HG03066 (cell line): ENCODE data around the gene GATA3.

Experiments used
- ATAC-seq: cut with Tn5 transposase; IDR thresholded peaks from one replicate; pipeline ENCODE4 v1.9.1; 2021; ENCODE audit warnings: low read depth; ENCODE audit not compliant: unreplicated experiment

GATA3 gene

DNA sequence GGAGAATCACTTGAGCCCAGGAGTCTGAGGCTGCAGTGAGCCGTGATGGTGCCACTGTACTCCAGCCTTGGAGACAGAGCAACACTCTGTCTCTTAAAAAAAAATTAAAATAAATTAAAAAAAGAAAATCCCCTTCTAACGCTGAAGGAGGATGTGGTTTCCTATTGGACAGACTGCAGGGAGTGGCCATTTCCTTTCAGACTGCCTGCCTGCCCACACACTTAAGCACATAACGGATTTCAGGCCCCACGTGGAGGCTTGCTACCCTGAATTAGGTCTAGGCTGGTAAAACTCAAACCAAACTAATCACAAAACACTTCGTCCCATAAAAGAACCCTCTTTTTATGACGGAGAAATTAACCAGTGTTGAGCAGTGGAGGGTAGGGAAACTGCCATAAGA, 34.0 kb downstream of the GATA3 start:
- no peak for ATAC-seq

DNA sequence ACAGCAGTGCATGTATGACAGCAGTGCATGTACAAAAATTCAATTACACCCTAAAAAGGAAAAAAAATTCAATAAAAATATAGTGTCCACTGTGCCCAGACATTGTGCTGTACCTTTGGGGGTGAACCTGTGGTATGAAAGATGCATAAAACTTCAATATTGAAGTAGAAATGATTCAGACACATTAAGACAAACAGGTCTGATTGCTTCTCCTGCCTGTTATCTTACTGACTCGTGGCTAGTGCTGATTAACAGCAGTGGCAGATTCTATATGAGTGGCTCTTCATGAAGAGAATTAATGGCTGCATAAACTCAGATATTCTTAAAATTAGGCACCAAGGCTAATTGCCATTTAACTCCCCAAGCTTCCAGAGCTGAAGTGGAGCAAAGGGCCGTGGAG, 37.9 kb downstream of the GATA3 start:
- ATAC-seq = no peak

DNA sequence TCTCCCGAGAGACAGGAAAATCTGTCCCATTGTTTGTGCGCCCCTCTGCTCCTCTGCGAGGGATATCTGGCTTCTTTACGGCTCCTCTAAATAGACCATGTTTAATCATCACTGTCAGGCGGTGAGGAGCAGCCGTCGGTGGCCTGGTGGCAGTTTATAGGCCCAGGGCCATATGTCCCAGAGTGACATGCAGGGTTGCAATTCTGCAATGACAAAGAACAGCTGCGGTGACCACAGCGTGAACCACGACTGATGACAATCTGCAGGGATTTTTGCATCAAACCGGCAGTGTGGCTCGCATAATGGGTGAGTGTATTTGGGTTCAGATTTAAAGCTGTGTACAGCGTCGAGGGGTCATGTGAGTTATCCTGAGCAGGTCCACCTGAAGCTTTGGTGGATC, 41.5 kb downstream of the GATA3 start:
- ATAC-seq = no peak

DNA sequence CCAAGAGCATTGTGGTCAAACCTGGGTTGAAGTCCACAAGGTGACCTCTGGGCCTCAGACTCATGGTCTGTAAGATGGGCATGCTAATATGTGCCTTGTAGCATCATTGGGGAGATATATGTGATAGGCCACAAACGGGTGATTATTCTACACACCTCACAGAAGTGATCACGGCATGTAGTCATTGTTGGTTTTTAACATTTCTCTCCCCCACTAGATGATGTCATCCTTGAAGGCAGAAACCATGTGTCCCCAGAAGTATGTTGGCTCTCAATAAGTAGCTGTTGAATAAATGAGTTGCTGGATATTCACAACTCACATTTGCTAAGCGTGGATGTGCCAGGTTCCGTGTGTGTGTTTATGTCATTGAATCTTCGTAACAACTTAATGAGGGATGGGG, 42.4 kb downstream of the GATA3 start:
- no peak for ATAC-seq

DNA sequence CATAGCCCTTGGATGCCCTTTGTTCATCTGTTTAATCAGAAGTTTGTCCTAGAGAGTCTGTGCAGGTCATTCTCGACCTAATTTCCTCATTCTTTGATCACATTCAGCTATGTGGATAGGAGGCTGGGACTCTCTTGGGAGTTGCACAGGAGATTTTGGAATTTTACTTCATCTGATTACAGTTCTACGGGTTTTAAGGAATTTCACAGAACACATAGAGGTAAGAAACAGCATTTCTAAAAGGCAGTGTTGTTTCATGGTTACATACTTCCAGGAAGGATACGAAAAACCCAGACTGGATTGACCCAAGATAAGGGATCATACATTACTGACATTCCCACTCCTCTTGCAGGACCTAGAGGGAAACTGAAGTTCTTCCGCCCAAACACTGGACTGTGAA, 45.9 kb downstream of the GATA3 start:
- no peak for ATAC-seq

DNA sequence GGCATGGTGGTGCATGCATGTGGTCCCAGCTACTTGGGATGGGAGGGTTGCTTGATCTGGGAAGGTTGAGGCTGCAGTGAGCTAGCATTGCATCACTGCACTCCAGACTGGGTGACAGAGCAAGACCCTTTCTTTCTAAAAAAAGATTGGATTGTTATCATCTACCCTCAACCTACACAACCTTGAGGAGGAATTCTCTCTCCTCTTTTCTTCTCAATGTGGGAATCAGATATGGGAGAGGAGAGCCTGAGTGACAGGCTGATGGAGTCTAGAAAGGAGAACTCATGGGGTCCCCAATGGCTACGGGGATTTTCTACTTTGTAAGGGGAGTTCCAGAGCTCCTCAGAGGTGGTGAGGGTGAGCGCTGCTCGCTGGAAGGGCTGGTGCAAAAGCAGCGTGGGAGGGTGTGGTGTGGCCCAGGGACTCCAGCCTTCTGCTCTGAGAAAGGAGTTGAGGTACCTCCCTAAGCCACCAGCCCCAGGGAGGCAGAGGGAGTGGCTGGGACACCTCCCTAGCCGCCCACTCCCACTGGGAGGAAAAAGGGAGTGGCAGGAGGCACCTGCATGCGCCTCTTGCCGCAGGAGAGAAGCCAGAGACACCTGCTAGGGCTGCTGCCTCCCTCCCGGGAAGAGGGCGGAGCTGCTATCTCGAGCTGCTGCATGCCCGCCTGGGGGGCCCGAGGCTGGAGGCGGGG, 48.4 kb downstream of the GATA3 start:
- no peak for ATAC-seq

DNA sequence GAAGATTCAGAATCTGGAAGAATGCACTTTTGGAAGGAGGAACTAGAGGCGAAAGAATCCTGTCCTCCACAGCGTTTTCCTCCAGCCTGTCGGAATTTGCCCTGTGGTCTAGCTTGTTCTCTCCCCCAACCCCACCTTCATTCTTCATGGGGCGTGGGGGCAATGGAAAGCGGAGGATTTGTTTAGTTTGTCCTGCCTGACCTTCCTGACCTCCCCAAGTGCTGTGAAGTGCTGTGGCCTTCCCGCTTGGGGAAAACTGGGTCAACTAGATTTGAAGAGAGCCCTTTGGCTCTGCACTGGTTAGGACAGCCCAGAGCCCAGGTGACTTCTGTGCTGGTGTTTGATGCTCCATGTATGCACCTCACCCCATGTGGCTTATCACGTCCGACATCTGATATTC, 49.1 kb downstream of the GATA3 start:
- ATAC-seq = no peak

DNA sequence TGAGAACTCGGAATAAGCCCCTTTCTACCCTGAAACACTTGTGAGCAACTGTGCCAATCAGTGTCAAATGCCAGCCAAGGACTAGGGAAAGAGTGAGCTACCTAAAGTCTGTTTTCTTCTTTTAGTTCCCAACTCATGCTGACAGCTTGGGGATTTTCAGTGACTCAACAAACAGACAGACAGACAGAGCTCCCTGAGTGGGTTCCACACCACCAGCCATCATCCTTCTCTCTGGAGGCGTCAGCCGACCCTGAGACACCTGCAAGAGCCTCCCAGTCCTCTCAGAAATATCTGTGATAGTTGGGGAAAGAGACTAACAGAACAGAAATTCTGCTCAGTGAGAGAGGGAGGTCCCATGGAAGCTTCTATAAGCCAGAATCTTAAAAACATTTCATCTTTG, 49.5 kb downstream of the GATA3 start:
- no peak for ATAC-seq

DNA sequence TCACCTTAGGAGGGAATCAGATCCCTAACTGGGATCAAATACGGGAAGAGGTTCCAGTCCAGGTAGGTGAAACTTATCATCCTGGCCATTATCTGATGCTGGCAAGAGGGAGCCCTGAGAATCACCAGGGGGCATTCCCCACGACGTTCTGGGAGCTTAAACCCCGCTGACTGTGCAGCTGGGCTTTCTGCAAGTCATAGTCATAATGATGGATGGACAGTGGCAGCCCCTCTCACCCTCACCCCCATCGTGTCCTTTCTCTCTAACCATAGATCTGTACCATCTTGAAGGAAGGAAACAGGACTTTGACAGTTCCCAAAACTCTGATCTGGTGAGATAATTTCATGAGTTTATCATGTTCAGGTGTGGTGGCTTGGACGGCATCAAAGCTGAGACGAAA, 50.2 kb downstream of the GATA3 start:
- ATAC-seq = no peak

DNA sequence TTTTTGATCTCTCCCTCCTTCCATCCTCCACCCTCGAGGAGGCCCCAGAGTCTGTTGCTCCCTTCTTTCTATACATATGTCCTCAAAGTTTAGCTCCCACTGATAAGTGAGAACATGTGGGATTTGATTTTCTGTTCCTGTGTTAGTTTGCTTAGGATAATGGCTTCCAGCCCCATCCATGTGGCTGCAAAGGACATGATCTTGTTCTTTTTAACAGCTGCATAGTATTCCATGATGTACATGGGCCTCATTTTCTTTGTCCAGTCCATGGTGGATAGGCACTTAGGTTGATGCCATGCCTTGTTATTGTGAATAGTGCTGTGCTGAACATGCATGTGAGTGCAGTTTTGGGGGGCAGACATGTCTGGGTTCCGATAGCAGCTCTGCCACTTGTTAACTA, 51.4 kb downstream of the GATA3 start:
- ATAC-seq = no peak

DNA sequence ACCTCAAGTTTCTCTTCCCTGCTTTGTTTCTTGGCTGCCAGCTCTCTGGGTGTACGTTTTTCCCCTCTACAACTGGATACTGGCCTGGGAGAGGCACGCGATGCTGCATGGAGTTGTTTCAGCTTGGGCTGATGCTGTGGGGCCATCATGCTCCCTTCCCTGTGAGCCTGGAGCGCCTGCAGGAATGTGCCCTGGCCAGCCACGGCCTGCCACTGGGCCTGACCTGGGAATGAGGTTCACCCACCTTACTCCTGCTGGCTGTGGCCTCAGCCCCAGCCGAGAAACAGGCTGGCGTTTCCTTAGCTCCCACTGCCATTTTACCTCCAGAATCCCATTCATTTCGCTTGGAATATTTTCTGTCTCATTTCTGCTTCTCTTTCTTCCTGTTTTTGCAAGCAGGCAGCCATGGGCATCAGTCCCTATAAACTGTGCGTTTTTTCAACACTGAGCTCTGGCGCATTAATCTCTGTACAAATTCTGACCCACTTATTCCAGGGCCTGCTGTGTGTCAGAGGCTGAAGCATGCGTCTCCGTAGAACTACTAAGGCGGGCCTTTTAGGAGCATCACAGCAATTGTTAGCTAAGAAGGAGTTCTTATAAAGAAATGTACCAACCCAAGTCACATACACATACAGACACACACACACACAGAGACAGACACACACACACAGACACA, 57.9 kb downstream of the GATA3 start:
- ATAC-seq = no peak

DNA sequence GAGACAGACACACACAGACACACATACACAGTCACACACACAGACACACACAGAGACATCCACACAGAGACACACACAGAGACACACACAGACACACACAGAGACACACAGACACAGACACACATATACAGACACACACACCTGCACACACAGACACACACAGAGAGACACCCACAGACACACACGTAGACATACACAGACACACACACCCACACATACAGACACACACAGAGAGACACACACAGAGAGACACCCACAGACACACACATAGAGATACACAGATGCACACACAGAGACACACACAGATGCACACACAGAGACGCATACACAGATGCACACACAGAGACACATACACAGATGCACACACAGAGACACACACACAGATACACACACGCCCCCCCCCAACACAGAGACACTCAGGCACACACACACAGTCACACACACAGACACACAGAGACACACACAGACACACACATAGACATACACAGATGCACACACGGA, 58.5 kb downstream of the GATA3 start:
- ATAC-seq = no peak

DNA sequence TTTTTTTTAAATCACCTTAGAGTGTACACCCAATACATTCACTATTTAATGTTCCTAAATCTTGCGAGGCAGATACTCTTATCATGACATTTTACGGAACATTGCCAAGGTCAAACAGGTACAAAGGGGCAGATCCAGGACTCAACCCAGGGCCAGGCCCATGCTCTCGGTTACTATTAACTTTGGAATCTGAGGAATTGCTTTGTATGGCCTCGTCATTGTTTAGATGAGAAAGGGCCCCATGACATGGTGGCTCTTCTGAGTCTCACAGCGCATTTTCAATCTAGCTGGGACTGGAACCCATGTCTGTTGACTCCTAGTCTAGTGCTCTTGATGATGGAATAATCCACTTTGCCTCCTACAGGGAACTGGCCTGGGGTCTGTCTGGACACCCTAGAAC, 59.1 kb downstream of the GATA3 start:
- no peak for ATAC-seq

DNA sequence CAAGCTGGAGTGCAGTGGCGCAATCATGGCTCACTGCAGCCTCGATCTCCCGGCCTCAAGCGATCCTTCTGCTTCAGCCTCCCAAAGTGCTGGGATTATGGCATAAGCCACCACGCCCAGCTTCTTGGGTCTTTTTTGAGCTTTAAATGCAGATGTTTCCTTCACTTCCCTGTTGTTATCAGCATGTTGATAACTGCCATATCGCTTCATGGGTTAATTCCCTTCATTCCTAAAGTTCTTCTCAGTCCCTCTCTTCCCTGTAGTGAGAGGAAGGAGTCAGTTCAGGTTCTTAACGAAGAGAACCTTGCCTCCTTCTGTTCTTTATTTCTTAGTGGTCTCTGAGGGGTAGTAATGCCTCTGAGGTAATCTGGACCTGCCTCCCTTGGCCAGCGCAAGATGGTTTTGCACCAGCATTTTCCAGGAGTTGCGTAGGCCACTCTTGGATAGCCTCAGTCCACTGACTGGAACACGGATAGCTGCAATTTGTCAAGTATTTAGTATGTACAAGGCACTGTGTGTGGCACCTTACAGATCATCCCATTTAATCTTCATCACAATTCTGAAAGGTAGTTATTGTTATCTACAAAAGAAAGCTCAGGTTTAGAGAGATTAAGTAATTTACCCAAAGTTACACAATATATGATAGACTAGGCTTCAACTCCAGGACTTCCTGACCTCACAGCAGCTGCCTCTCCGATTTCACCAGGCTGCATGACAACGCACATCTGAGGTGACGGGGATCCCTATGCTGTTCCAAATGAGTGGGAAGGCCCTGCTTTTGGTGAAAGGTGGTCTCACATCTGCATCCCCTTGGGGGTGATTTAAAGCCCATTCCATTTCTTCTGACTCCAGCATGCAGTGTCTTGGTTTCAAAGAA, 60.5 kb downstream of the GATA3 start:
- ATAC-seq = no peak

DNA sequence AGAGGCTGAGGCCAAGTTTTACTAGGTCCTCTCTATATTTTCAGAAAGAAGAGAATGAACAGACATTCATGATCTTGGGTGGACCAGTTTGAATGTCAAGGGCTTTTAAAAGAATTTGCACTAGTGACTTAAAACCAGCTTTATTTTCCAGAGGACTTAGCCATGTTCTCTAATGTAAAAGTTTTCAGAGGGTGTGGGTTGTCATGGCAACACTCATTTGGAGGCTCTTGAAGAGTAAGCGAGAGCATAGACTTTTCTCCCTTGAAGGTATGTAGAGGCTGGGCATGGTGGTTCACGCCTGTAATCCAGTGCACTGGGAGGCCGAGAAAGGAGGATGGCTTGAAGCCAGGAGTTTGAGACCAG, 61.1 kb downstream of the GATA3 start:
- no peak for ATAC-seq

DNA sequence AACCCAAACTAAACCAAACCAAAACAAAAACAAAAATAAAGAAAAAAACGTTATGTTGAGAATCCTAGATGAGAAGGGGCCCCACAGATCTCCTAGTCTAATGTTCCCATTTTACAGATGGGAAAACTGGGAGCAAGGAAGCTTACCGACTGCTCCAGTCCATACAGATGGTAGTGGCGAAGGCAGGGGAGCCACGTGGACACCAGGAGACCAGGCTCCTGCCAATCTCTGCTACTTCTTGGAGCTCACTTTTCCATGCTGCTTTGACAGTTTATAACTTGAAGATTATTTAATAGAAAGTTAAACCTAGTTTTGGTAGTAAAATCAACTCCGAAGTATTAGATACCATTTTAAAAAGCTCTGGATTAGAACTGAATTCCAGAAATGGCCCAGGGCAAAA, 62.0 kb downstream of the GATA3 start:
- no peak for ATAC-seq

DNA sequence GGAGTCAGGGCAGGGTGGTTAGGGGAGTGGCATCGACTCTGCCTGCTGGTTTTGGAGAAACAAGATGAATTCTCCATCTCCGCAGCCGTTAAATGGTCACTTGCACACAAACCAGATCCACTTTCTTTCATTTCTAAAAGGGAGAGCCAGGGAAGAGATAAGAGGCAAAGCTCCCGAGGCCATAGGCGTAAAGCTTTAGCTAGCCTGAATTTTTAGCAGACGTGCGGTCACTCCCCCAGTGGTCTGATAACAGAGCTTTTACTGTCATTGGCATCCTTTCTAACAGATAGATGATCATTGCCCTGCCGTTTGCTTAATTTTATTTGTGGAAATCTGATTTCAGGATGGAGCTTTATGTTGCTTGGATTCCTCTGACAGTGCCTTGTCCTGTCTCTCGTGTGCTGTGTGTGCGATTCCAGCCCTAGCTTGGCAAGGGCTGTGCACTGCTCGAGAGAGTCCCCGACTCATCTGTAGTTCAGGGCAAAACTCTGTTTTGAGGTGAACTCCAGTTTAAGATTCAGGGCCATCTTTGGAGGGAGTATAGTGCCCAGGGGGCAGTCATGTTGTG, 62.5 kb downstream of the GATA3 start:
- ATAC-seq = no peak

DNA sequence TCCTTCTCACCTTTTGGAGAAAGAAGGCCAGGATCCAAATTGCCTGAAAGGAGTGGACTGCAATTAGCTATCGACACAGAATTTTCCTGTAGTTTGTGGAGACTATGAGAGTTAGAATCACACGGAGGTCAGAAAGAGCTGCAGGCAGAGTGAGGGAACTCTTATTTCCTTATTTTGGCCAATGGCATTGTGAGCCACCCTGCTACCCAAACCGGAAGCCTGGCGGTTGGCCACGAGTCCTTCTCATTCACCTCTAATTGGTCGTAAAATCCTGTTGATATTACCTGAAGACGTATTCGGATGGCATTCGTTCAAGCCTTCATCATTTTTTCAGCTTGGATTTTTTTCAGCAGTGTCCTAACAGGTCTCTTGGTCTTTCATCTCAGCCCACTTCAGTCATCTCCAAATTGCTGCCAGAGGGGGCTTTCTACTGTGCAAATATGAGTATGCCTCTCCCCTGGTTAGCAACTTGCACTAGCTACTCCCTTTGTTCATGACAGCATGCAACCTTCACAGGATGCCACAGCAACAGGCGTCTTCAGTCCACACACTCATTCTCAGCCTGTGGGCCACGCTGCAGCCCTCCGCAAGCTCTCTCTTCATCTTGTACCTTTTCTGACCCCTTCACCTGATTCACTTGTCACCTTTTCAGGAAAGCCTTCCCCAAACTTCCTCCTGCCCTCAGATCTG, 66.9 kb downstream of the GATA3 start:
- ATAC-seq = no peak

DNA sequence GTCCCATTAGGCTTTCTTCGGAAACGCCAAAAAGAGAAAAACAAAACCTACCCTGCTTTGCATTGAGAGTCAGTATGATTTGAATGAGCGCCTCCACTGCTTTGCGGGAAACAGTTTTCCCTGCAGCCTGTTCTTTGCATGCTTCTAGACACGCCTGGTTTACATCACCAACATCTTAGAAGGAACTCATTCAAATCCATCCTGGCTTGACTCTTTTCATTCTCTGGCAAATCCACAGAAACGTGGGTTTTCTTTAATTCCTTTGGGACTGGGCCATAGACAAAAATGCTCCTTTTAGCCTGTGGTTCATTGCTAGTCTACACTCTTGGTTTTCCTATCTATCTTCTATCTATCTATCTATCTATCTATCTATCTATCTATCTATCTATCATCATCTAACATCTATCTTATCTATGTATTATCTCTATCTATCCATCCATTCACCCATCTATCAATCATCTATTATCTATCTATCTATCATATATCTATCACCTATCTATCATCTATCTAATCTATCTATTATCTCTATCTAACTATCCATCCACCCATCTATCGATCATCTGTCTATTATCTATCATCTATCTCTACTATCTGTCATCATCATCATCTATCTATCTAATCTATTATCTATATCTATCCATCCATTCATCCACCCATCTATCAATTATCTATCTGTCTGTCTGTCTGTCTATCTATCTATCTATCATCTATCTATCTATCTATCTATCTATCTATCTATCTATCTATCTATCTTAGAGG, 68.3 kb downstream of the GATA3 start:
- ATAC-seq = no peak

DNA sequence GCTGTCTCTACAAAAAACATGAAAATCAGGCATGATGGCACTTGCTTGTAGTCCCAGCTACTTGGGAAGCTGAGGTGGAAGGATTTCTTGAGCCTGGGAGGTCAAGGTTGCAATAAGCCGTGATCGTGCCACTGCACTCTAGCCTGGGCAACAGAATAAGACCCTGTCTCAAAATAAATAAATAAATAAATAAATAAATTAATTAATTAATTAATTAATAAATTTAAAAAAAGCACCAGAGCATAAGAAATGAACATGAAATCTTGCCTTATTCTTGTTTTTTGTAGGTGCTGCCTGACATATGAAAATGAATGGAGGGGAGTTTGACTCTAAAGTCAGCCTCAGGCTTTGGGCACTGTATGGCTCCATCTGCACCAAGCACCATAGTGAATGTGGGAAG, 69.9 kb downstream of the GATA3 start:
- ATAC-seq = no peak
